PC-9 (cell line): ENCODE measurements around the gene CLEC16A. TPM values are rescaled to one million over a fixed set of nuclear protein-coding genes. Genes with fewer than 3 reads are reported as not detected.
A peak's percentile ranks its signal among the peaks of the same experiment; 100 is the strongest.

Experiments
- BruUV-seq: library from RNA; stranded (reverse); fragments of 400-500 nt; replicated peaks from 2 replicates; lab custom pipeline; 2021; lab: Mats Ljungman, UMichigan
- CTCF ChIA-PET: fragments of 300-600 bp; sonication (Branson Sonifier 250); formaldehyde crosslinking; loops from one replicate; lab custom pipeline; 2022; ENCODE audit warnings: antibody characterized with exemption; lab: Charles Lee
- POLR2A ChIA-PET: fragments of 300-600 bp; sonication (Branson Sonifier 250); formaldehyde crosslinking; loops from one replicate; lab custom pipeline; 2022; ENCODE audit warnings: antibody characterized with exemption; ENCODE audit not compliant: unreplicated experiment; lab: Charles Lee
- DNase-seq, 2 experiments: peaks; one replicate each; pipeline versions ENCODE4 v3.0.0 to v3.0.0-alpha.2; 2015 to 2022; ENCODE audit warnings: mixed read lengths in 1 of 2
- H2AFZ ChIP-seq: fragments of 200-600 bp; sonication (generic); 2 replicates; pipeline ENCODE4 v1.8.1; 2017; ENCODE audit warnings: antibody characterized with exemption
- H3F3A ChIP-seq: fragments of 200-600 bp; sonication (generic); 2 replicates; pipeline ENCODE4 v1.8.1; 2017; ENCODE audit warnings: antibody characterized with exemption, mild to moderate bottlenecking, low read depth; ENCODE audit not compliant: insufficient read depth
- H3K27ac ChIP-seq: fragments of 200-600 bp; sonication (generic); 2 replicates; pipeline ENCODE4 v1.6.1; 2016; ENCODE audit warnings: mixed run types
- H3K27me3 ChIP-seq: fragments of 200-600 bp; sonication (generic); 2 replicates; pipeline ENCODE4 v1.6.1; 2016; ENCODE audit warnings: low read depth, mixed run types; ENCODE audit not compliant: insufficient read depth
- H3K36me3 ChIP-seq: fragments of 200-600 bp; sonication (generic); 2 replicates; pipeline ENCODE4 v1.6.1; 2016; ENCODE audit warnings: low read depth, mixed run types
- H3K4me1 ChIP-seq: fragments of 200-600 bp; sonication (generic); replicated peaks from 2 replicates; pipeline ENCODE4 v1.6.1; 2016; ENCODE audit warnings: mixed run types; ENCODE audit not compliant: insufficient read depth
- H3K4me2 ChIP-seq: fragments of 200-600 bp; sonication (generic); 2 replicates; pipeline ENCODE4 v1.6.1; 2017; ENCODE audit warnings: mixed run types
- H3K4me3 ChIP-seq: fragments of 200-600 bp; sonication (generic); 2 replicates; pipeline ENCODE4 v1.6.1; 2016; ENCODE audit warnings: mixed run types
- H3K79me2 ChIP-seq: fragments of 200-600 bp; sonication (generic); 2 replicates; pipeline ENCODE4 v1.6.1; 2017; ENCODE audit warnings: low read depth, mixed run types
- H3K9me2 ChIP-seq: fragments of 200-600 bp; sonication (generic); 2 replicates; pipeline ENCODE4 v1.8.1; 2017; ENCODE audit warnings: mild to moderate bottlenecking; ENCODE audit not compliant: insufficient read depth
- H3K9me3 ChIP-seq: fragments of 200-600 bp; sonication (generic); 2 replicates; pipeline ENCODE4 v1.8.1; 2016; ENCODE audit warnings: low read depth; ENCODE audit not compliant: insufficient read depth
- H4K20me1 ChIP-seq: fragments of 200-600 bp; sonication (generic); 2 replicates; pipeline ENCODE4 v1.8.1; 2017; ENCODE audit not compliant: insufficient read depth
- CTCF ChIP-seq: fragments of 200-600 bp; sonication (generic); conservative IDR thresholded peaks from 2 replicates; pipeline ENCODE4 v1.6.1; 2017; ENCODE audit warnings: mixed run types, antibody characterized with exemption, mild to moderate bottlenecking, moderate library complexity
- EZH2 ChIP-seq: fragments of 200-600 bp; sonication (generic); IDR thresholded peaks from 2 replicates; pipeline ENCODE4 v1.8.0; 2017; ENCODE audit warnings: antibody characterized with exemption, low read depth
- intact Hi-C: fragments of 100-400 bp; cut with micrococcal nuclease; formaldehyde crosslinking; loops from one replicate; pipeline ENCODE4 v1.10.0; 2022; ENCODE audit not compliant: unreplicated experiment
- total RNA-seq: library from RNA; stranded (reverse); gene quantifications from 2 replicates; pipeline ENCODE4 v1.2.3, GENCODE V29; 2021

Gene CLEC16A
- total RNA-seq, 1 experiment from 2014 or later: 34.9 TPM

DNA sequence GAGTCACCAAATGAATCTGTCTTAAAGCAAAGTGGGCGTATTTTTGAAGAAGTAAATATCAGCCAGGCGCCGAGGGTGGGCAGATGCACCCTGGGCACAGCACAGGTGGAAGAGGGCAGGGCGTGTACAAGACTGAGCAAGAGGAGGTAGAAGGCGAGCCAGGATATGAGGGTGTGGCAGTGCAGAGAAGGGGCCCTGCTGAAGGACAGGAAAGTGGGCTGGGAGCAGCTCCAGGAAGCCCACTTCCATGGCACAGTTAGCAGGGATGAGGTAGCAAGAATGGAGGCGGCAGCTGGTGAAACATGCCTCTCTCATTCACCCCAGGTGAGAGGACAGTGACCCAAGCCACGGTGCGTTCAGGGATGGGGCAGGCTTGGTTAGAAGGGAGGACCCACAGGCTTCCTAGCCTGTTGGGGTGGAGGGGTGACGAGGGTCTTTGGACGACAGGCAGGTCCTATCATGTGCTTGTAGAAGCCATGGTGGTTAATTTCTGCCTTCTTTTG is 149.3 kb downstream of the CLEC16A start:
- no peaks in the 10 kb centered on the region for H3K36me3 ChIP-seq
- POLR2A ChIA-PET: interaction anchor here (1.2 kb wide), 1 partner anchor 110 kb away, joined by 3 read pairs; no protein-coding TSS in a partner anchor
- DNase-seq: no peak
- no peak for TF ChIP-seq EZH2
- TF ChIP-seq CTCF: no peak
- H2AFZ ChIP-seq: no peak overlapping the region
- H3F3A ChIP-seq: peaks cover 10% of the 10 kb centered on the region; the same call in 1 of the 2 replicates
- H3K27ac ChIP-seq: peak overlapping the region; percentile 55
- BruUV-seq: no TSS peak
- intact Hi-C loops: loop anchor here (5.0 kb wide), 2 partner anchors 56 to 101 kb away; no protein-coding TSS in a partner anchor
- H3K4me3 ChIP-seq: no peak overlapping the region
- H3K9me2 ChIP-seq: no peaks in the 10 kb centered on the region
- no peaks in the 10 kb centered on the region for H3K27me3 ChIP-seq
- H3K4me1 ChIP-seq: peaks cover 24% of the 10 kb centered on the region
- peak overlapping the region; percentile 32 for H3K4me2 ChIP-seq
- H3K9me3 ChIP-seq: no peaks in the 10 kb centered on the region
- no peaks in the 10 kb centered on the region for H3K79me2 ChIP-seq
- CTCF ChIA-PET: no interaction called here
- H4K20me1 ChIP-seq: no peaks in the 10 kb centered on the region

- ChIA-PET POLR2A (interaction anchor here (0.6 to 1.2 kb wide), 2 partner anchors 110 to 350 kb away, joined by 3 to 6 read pairs; no protein-coding TSS in a partner anchor), CTCF (interaction anchor here (0.5 to 0.7 kb wide), 2 partner anchors 161 to 1088 kb away, joined by 4 to 7 read pairs; partner anchors contain the start of gene SOCS1)
- Histone ChIP-seq H3K9me3 (no peaks in the 10 kb centered on the region), H2AFZ (no peak overlapping the region), H3K4me3 (no peak overlapping the region), H3K27ac (peak overlapping the region; percentile 55), H3K4me2 (peak overlapping the region; percentile 32), H3K79me2 (no peaks in the 10 kb centered on the region), H4K20me1 (no peaks in the 10 kb centered on the region), H3K27me3 (no peaks in the 10 kb centered on the region), H3K9me2 (no peaks in the 10 kb centered on the region), H3F3A (peaks cover 10% of the 10 kb centered on the region; the same call in 1 of the 2 replicates), H3K4me1 (peaks cover 24% of the 10 kb centered on the region), H3K36me3 (no peaks in the 10 kb centered on the region)
- BruUV-seq: no TSS peak
- TF ChIP-seq CTCF (no peak), EZH2 (no peak)
- peak; percentile 50 to 83 for DNase-seq
- intact Hi-C loops: loop anchor here (5.0 kb wide), 2 partner anchors 57 to 102 kb away; no protein-coding TSS in a partner anchor
Observed at GRCh38 chr16:11094075-11094856, 149.9 kb downstream of the CLEC16A start.

DNA sequence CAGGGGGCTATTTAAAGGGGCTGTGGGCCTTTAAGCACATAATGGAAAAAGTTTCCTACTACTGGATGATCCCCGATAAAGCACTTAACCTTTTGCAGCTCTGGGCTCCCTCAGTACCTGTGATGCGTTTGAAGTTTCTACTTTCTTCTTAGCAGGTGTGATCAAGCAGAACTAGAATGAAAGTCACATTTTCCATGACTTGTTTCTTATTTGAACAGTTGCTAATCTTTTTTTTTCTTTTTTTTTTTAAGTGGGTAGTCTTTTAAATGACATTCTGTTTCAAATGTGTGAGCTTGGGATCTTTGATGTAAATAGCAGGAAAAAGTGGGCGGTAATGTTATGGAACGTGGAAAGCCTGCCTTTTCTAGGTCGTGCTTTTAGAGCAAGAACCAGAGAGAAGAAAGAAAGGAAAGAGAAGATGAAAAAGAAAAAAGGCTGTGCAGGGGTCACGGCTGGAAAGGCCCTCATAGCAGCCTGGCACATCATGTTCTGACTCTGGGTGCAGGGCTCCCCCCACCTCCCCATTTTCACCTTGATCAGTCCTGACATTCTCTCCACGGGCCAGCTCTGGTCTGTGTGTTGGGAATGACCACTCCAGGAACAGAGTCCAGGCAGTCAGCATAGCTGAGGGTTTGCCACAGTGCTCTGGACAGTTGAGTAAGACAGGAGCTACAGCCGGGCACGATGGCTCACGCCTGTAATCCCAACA is 150.6 kb downstream of the CLEC16A start:
- Histone ChIP-seq H3K27me3 (no peaks in the 10 kb centered on the region), H3K79me2 (no peaks in the 10 kb centered on the region), H3K27ac (peak overlapping the region; percentile 55; the same call in 1 of the 2 replicates), H3K4me1 (peaks cover 30% of the 10 kb centered on the region), H2AFZ (no peak overlapping the region), H3K4me3 (no peak overlapping the region), H4K20me1 (no peaks in the 10 kb centered on the region), H3K9me3 (no peaks in the 10 kb centered on the region), H3K9me2 (no peaks in the 10 kb centered on the region), H3K4me2 (no peak overlapping the region), H3K36me3 (no peaks in the 10 kb centered on the region), H3F3A (peaks cover 15% of the 10 kb centered on the region; the same call in 1 of the 2 replicates)
- no peak for TF ChIP-seq EZH2
- TF ChIP-seq CTCF: no peak
- ChIA-PET CTCF (interaction anchor here (0.6 to 0.7 kb wide), 2 partner anchors 176 to 238 kb away, joined by 3 to 4 read pairs; no protein-coding TSS in a partner anchor), POLR2A (interaction anchor here (1.2 kb wide), 1 partner anchor 111 kb away, joined by 3 read pairs; no protein-coding TSS in a partner anchor)
- no peak for DNase-seq
- intact Hi-C loops: loop anchor here (5.0 kb wide), 2 partner anchors 58 to 103 kb away; no protein-coding TSS in a partner anchor
- BruUV-seq: no TSS peak
